ENCODE measurements around the gene PLAAT4. TPM values are rescaled to one million over a fixed set of nuclear protein-coding genes. Genes with fewer than 3 reads are reported as not detected.
"Not testable (repeated sequence)": the region's sequence is repeated elsewhere in the genome, so short reads cannot be mapped to it uniquely, and the experiment has no call there.

Gene PLAAT4
- total RNA-seq, 1 experiment from 2014 or later: 1.2 TPM

- no peak overlapping the region for H3K4me3 Mint-ChIP-seq (ENCODE audit: unreplicated experiment)
- H3K27me3 Mint-ChIP-seq (ENCODE audit: insufficient read depth, unreplicated experiment): no peaks in the 10 kb centered on the region
- intact Hi-C loops (cut with micrococcal nuclease; ENCODE audit: unreplicated experiment): no loop called here
- H3K27ac Mint-ChIP-seq (ENCODE audit: unreplicated experiment): no peak overlapping the region
- peaks cover 44% of the 10 kb centered on the region for H3K4me1 ChIP-seq
- H3K9me3 ChIP-seq: no peaks in the 10 kb centered on the region
- no TSS peak for BruUV-seq (replicated peaks)
- no peaks in the 10 kb centered on the region for H3K36me3 Mint-ChIP-seq (ENCODE audit: insufficient read depth, unreplicated experiment)
- H3K36me3 ChIP-seq (ENCODE audit: control insufficient read depth, insufficient read depth, low read length): no peaks in the 10 kb centered on the region
- H3K4me3 ChIP-seq (ENCODE audit: low read depth, low read length): no peak overlapping the region
- TF ChIP-seq, protein P1, sequence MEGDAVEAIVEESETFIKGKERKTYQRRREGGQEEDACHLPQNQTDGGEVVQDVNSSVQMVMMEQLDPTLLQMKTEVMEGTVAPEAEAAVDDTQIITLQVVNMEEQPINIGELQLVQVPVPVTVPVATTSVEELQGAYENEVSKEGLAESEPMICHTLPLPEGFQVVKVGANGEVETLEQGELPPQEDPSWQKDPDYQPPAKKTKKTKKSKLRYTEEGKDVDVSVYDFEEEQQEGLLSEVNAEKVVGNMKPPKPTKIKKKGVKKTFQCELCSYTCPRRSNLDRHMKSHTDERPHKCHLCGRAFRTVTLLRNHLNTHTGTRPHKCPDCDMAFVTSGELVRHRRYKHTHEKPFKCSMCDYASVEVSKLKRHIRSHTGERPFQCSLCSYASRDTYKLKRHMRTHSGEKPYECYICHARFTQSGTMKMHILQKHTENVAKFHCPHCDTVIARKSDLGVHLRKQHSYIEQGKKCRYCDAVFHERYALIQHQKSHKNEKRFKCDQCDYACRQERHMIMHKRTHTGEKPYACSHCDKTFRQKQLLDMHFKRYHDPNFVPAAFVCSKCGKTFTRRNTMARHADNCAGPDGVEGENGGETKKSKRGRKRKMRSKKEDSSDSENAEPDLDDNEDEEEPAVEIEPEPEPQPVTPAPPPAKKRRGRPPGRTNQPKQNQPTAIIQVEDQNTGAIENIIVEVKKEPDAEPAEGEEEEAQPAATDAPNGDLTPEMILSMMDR (IDR thresholded peaks at IDR 0.05; ENCODE audit: insufficient read depth in 1 of 2, low read depth in 1 of 2, low read length in 1 of 2, severe bottlenecking in 1 of 2, unreplicated experiment in 1 of 2): no peak
- no peaks in the 10 kb centered on the region for H3K27me3 ChIP-seq (replicated peaks; ENCODE audit: control insufficient read depth, insufficient read depth, low read length)
- ChIA-PET POLR2A (no interaction called here), CTCF (no interaction called here)
- H3K4me1 Mint-ChIP-seq (ENCODE audit: low read depth, unreplicated experiment): peaks cover 30% of the 10 kb centered on the region
- no peak for DNase-seq
- no peaks in the 10 kb centered on the region for H3K9me3 Mint-ChIP-seq (ENCODE audit: unreplicated experiment)
Observed at GRCh38 chr11:63535734-63536133, 874 bp upstream of the PLAAT4 start.

GRCh38 chr11:63537293-63538101, 889 bp downstream of the PLAAT4 start:
- Mint-ChIP-seq H3K36me3 (ENCODE audit: insufficient read depth, unreplicated experiment) (no peaks in the 10 kb centered on the region), H3K4me1 (ENCODE audit: low read depth, unreplicated experiment) (peaks cover 16% of the 10 kb centered on the region), H3K9me3 (ENCODE audit: unreplicated experiment) (no peaks in the 10 kb centered on the region), H3K27ac (ENCODE audit: unreplicated experiment) (no peak overlapping the region), H3K4me3 (ENCODE audit: unreplicated experiment) (no peak overlapping the region), H3K27me3 (ENCODE audit: insufficient read depth, unreplicated experiment) (no peaks in the 10 kb centered on the region)
- DNase-seq: no peak
- peaks cover 28% of the 10 kb centered on the region for H3K4me1 ChIP-seq
- ChIA-PET POLR2A (no interaction called here), CTCF (no interaction called here)
- intact Hi-C loops (cut with micrococcal nuclease; ENCODE audit: unreplicated experiment): no loop called here
- H3K9me3 ChIP-seq: no peaks in the 10 kb centered on the region
- H3K27me3 ChIP-seq (replicated peaks; ENCODE audit: control insufficient read depth, insufficient read depth, low read length): no peaks in the 10 kb centered on the region
- H3K4me3 ChIP-seq (ENCODE audit: low read depth, low read length): no peak overlapping the region
- BruUV-seq (replicated peaks): no TSS peak
- H3K36me3 ChIP-seq (ENCODE audit: control insufficient read depth, insufficient read depth, low read length): no peaks in the 10 kb centered on the region
- TF ChIP-seq, protein P1 (IDR thresholded peaks at IDR 0.05; ENCODE audit: insufficient read depth in 1 of 2, low read depth in 1 of 2, low read length in 1 of 2, severe bottlenecking in 1 of 2, unreplicated experiment in 1 of 2): no peak

GRCh38 chr11:63542506-63542905, 5.9 kb downstream of the PLAAT4 start:
- H3K4me3 Mint-ChIP-seq (ENCODE audit: unreplicated experiment); H3K27me3 ChIP-seq (replicated peaks; ENCODE audit: control insufficient read depth, insufficient read depth, low read length); H3K4me3 ChIP-seq (ENCODE audit: low read depth, low read length); CTCF ChIA-PET; H3K4me1 ChIP-seq; H3K9me3 ChIP-seq; H3K36me3 ChIP-seq (ENCODE audit: control insufficient read depth, insufficient read depth, low read length); H3K27ac Mint-ChIP-seq (ENCODE audit: unreplicated experiment); H3K36me3 Mint-ChIP-seq (ENCODE audit: insufficient read depth, unreplicated experiment); H3K4me1 Mint-ChIP-seq (ENCODE audit: low read depth, unreplicated experiment); DNase-seq; POLR2A ChIA-PET; intact Hi-C loops (cut with micrococcal nuclease; ENCODE audit: unreplicated experiment); H3K9me3 Mint-ChIP-seq (ENCODE audit: unreplicated experiment); H3K27me3 Mint-ChIP-seq (ENCODE audit: insufficient read depth, unreplicated experiment); BruUV-seq (replicated peaks): not testable (repeated sequence)
